NCI-H69 (cell line): ENCODE measurements around the gene KDM4B.
"Not testable (repeated sequence)": the region's sequence is repeated elsewhere in the genome, so short reads cannot be mapped to it uniquely, and the experiment has no call there.

Source experiments
- DNase-seq: peaks from one replicate; lab custom pipeline; 2025; lab: John Stamatoyannopoulos, UW

The KDM4B gene

DNA sequence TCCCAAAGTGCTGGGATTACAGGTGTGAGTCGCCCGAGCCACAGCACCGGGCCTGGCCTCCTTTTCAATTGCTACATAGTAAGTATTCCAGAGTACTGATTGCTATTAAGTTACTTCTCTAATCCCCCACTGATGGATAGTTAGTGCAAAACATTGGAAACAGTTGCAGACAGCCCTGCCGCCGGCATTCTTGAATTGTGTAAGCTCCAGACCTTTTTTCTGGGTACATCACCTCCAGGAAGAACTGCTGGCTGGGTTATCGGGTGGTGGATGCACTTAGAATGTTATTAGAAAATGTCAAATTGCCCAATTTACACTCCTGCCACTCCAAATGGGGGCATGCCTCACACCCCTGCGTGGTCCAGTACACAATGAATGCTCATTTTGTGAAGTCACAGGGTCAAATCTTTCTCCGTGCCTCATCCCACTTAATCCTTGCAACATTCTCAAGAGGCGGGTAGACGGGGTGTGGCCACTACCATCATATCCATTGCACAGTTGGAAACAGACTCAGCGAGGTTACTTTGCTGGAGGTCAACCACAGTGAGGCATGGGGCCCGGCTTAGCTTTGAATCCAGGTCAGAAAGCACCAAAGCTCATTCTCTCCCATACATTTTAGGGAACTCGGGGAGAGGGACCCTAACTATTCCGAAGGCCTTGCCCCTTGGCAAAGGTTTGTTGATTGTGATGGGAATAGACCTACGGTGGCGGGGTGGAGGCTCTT, 1.0 kb upstream of the KDM4B start:
- peak; percentile 59 for DNase-seq

DNA sequence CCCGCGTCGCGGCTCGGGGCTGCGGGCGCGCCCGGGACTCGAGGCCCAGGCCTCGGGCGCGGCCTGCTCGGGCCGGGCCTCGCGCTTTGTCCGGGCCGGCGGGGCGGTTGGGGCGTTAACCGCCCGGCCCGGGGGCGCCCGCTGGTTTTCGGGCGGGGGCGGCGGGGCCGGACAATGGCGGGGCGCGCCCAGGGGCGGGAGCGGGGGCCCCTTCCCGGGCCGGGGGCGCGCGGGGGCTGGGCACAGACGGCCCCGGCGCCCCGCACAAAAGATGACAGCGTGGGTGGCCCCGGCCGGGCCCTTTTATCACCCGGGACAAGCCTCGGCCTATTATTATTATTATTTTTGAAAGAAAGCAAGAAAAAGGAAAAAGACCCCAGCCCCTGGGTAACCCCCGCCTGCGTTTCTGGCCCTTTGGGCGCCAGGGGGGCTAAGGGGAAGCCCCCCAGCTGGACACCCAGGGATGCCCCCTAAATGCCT, 419 bp downstream of the KDM4B start:
- no peak for DNase-seq

DNA sequence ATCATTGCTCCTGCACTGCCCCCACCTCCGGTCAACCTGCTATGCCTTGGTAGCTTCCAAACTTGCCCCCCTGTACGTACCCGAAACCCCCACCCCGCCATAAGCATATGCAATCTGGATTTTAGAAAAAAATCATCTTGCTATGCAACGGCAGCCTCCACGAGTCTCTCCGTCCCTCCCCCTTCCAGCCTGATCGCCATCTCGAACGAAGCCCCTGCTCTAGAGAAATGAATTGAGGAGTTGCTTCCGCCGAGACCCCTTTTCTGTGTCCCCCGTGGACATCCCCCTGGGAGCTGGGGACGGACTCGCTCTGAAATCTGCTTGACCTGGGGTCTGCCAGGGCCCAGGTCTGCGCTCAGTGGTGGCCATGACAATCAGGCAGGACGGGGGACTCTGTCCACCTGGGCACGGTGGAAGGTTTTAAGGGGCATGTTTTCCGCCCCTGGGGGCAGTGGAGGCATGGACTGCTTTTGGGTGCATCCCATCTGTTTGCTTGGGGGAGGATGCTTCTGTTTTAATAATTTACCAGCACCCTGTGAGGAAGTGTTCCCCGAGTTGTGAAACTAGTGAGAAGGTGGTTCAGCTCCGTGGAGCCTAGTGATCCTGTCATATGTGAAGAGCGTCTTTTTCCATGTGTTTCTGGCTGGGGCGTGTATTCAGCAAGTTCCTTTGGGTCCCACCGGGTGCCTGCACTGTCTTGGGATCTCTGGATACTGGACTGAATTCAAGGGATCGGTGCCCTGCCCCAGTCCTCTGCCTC, 1.0 kb downstream of the KDM4B start:
- peak; percentile 67 for DNase-seq

DNA sequence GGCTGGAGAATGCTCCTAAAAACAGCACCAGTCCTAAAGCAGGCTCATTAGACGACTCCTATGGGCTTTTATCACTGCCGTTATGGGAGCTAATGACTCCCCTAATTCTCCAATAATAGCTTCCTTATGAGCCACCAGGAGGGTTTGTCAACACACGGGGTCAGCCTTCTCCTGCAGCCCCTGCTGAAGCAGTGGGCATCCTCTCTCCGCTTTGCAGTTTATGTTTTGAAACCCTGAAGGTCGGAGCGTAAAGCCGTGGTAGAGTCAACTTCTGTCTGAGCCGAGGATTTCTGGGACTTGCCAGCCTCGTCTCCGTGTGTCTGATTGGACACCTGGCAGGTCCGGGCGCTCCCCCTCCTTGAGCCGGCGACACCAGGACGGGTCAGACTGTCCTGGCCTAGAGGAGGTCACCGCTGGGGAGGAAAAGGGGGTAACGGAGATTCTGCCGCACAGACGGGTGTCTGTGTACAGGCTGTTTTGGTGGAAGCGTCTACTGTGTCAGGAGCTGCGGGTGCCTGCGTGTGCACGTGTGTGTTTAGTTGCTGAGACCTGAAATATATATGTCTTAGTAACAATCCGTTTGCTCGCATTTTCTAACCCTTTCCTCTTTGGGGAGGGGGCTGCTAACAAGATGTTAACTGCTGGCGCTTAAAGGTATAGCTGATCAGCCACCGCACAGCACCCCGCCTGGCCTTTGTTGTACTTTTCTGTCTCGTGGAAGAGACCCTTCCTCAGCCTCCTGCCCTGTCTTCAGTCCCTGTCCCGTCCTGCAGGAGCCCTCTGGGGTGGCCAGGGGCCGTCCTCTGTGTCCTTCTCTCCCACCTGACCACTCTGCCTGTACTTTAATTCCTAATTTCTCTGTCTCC, 1.9 kb downstream of the KDM4B start:
- peak; percentile 67 for DNase-seq

DNA sequence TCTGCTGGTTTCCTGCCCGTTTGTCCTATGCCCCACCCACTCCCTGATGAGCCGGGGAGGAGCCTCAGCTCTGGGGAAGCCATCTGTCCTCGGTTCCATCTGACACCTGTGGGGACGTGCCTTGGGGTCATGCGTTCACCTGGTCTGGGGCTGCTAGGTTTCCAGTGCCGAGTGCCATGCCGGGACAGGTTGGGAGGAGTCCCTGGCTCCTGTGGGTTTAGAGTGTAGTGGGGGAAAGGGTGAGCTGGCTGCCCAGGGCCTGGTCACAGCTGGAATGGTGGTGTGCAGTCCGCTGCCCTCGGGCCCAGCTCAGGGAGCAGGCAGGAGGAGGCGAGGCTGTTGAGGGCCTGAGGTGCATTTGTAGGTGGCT, 2.5 kb downstream of the KDM4B start:
- peak; percentile 90 for DNase-seq

DNA sequence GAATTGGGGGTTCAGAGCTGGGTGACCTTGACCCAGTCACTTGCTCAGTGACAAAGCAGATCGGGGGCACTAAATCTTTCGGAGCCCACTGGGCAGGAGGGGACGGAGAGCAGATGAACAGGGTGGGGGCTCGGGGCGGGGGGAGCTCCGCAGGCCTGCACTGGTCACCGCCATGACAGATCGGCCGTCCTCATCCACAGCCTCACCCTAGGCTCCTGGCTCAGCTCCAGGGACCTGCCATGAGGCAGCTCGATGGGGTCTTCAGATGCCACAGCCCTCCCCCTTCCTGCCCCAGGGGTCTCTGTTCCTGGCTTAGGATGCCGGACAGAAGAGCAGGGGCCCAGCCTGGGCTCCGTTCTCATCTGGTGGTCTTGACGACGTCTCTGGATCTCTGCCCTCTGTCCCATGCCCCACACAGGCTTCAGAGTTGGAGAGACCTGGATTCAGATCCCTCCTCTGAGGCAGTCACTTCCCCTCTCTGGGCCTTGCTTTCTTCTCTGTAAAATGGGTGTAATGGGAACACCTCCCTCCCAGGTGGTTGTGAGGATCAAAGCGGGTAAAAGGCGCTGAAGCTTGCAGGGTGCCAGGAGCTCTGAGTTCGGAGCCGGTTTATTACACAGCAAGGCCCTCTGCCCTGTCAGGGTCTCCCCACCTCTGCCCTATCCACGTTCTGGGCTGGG, 3.0 kb downstream of the KDM4B start:
- no peak for DNase-seq

DNA sequence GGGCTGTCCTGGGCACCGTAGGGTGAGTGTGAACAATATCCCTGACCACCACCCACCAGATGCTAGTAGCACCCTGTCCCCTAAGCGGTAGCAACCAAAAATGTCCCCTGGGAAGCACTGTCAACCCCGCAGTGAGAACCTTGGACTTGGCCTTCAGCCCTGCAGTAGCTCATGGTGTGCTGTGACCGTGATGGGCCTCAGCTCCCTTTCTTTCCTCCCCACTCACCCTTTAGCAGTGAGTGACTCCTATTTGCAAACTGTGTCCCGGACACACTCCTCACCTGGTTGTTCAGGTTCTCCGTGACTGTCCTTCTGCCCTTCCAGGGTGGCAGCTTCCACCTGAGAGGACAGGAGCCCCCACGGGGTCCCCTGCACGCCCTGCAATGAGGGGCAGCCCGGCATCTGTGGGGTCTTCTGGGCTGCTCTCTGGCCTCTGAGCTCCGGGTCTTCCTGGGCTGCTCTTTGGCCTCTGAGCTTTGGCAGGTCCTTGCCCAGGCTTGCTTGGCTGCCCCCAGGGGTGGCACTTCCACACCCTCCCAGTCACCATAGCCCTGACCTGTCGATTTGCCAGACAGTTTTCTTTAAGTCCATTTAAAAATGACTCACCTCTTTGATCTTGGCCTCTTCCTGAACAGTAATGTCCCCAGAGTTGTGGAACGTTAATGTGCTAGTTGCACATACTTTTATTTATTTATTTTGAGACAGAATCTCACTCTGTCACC, 3.8 kb downstream of the KDM4B start:
- no peak for DNase-seq

DNA sequence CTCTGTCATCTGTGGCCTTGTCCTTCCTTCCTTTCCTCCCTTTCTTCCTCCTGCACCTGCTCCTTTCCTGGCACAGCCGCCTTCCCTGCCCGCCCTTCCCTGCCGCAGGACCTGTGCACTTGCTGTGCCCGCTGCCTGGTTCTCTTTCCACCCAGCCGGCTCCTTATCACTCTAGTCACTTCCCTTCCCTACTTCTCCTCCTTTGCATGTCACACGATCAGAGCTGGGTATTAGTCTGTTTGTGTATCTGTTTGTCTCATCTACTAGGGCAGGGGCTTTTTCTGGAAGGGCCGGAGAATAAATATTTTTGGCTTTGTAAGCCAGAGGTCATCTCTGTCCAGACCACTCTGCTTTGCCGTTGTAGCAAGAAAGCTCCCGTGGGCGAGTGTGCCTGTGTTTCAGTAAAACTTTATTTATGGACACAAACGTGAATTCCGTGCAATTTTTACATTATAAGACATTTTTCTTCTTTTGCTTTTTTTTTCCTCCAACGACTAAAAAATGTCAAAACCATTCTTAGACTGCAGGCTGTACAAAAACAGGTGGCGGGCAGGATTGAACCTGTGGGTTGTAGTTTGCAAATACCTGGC, 6.1 kb downstream of the KDM4B start:
- DNase-seq, result no peak

DNA sequence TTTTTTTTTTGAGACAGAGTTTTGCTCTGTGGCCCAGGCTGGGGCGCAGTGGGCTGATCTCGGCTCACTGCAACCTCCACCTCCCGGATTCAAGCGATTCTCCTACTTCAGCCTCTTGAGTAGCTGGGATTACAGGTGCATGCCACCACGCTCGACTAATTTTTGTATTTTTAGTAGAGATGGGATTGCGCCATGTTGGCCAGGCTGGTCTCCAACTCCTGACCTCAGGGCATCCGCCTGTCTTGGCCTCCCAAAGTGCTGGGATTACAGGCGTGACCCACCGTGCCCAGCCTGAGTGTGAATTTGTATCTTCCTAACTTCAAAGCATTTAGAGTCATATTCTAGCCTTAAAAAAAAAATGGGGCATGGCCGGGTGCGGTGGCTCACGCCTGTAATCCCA, 6.7 kb downstream of the KDM4B start:
- not testable (repeated sequence) for DNase-seq

DNA sequence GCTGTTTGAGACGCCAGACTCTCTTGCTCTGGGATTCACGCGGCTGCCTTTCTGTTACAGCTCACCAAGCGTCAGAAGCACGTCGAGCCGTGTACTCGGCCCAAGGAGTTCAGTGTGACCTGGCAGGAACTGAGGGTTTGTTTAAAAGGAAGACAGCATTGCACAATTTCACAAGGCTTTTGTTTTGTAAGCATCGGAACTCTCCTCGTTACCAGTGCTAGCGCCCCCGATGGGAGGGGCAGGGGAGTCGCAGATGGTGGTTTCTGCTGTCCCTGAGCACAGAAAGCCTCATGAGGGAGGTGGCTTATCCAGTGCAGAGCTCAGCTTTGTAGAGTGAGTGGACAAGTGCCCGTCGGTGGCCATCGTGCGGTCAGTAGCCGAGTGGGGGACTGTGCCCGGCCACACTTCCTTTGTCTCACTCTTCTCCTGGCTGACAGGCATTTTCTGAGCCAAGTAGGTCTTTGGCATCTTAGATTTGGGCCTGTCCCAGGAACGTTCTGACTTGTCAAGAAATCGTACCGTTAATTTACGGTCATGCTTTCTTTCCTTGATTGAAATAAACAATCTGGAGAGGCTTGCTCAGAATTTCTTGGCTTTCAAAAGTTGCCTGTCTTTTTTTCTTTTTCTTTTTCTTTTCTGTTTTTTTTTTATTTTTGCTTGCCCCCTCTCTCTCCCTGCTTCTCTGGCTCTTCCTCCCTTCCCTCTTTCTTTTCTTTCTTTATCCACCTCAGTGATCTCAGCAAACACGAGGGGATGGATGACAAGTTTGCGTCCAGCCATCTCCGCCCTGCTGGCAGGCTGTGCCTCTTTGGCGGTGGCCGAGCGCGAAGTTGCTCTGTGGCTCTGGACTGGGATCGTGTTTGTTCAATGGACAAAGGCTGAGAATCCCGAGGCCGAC, 7.7 kb downstream of the KDM4B start:
- peak; percentile 31 for DNase-seq

DNA sequence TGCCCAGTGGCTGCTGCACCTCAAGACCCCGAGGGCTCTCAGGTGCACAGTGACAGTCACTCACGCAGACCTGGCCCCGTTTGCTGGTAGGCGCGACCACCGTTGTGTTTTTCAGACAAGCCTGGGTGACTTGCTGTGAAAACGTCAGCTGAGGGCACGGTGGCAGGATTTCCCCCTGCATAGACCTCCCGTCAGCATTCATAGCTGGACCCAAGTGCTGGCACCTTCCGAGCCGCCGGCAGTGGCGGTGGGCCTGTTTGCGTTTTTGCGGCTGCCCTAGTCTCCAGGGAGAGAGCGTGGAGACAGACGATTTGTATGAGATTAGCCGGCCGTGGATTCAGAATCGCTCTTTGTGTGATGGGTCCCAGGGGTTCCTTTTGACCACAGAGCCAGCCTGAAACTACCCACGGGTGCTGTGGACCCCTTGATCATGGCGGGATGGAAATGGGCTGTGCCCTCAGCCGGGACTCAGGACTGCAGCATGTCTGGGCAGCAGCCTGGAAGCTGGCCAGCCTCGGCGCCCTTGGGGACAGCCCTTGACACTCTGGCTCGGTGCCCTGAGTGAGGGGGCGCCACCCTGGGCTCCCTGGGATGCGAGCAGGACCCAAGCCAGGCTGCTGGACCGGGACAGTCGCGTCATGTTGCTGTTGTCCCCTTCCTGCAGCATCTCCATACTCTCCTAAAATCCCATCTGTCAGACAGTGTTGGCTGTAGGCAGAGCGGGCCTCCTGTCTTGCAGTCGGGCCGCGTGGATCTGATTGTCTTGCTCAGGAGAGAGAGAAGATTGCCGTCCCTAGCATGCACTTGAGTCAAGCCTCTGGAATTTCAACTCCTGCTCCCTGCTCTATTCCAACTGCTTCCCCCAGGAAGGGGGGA, 8.6 kb downstream of the KDM4B start:
- DNase-seq, result no peak

DNA sequence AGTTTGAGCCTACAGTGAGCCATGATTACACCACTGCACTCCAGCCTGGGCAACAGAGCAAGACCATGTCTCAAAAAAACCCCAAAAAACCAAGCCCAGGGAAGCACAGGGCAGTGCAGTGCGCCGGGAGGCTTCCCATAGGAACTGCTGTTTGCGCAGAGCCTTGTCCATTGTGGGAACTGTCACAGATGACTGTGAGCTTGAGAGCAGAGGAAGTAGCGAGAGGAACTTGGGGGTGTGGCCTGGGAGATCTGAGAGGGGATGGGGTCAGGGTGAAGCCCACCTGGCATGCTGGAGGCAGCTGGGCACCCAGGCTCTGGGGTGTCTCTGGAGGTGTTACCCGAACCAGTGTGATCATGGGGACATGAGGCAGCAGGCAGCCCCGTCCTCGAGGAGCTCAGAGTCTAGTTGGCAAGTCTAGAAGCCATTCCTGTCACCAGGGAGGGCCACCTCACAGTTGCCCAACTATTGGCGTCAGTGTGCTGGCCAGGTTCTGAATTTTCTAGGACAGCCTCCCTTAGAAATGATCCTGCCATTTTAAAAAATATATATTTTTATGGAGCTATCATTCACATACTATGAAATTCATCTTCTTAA, 10.4 kb downstream of the KDM4B start:
- no peak for DNase-seq

DNA sequence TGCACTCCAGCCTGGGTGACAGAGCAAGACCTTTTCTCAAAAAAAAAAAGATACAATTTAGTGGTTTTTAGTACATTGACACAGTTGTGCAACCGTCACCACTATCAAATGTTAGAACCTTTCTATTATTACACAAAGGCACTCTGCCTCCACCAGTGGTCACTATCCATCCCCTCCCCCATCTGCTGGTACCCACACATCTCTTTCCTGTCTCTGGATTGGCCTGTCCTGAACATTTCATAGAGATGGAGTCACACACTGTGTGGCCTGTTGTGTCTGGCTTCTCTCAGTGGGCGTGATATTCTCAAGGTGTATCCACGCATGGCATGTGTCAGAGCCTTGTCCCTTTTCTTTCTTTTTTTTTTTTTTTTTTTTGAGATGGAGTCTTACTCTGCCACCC, 11.2 kb downstream of the KDM4B start:
- no peak for DNase-seq

DNA sequence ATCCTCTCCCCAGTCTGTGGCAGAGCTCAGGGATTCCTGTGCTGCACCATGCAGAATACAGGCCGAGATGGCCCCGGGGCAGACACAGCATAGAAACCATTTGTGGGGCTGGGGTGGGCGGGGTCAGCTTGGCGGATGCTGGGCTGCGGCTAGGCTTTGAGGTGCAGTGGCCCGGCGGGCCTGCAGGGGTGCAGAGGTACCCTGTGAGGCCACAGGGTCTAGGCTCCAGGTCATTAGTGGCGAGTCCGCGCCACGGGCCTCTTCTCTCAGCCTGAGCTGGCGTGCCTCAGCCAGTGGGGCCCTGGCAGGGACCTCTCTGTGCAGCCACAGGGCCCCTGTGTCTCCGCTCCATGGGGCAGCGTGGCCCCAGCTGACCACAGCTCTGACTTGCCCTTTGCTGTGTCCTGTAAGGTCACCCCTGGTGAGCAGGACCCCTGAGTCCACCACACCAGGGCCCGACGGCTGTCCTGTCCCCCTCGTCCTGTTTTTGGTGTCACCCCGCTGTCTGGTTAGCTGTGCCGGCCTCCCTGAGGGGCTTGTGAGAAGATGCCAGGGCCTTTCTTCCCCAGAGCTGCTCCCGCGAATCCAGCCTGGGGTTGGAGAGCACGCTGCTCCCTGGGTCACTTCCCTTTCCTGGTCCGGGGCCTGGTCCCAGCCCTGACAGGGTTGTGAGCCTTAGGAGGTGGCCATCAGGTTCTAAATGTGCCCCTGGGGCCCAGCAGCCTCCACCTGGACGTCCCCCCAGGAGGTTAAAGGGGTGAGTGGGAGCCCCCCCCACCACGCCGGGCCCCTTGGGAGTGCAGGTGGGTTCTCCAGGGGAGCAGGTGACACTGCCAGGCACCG, 12.1 kb downstream of the KDM4B start:
- no peak for DNase-seq

DNA sequence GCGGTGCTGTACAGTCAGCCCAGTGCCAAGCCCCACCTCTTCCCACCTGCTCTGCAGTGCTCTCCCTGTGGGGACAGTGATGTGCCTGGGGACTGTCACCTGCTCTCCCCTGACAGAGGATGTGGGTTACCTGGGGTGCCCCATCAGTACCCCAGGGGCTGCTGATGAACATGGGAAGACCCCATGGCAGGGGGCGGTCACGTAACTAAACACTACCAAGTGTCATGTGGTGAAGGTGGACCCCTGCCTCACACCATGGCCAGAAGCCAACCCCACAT, 12.7 kb downstream of the KDM4B start:
- DNase-seq, result peak; percentile 77

DNA sequence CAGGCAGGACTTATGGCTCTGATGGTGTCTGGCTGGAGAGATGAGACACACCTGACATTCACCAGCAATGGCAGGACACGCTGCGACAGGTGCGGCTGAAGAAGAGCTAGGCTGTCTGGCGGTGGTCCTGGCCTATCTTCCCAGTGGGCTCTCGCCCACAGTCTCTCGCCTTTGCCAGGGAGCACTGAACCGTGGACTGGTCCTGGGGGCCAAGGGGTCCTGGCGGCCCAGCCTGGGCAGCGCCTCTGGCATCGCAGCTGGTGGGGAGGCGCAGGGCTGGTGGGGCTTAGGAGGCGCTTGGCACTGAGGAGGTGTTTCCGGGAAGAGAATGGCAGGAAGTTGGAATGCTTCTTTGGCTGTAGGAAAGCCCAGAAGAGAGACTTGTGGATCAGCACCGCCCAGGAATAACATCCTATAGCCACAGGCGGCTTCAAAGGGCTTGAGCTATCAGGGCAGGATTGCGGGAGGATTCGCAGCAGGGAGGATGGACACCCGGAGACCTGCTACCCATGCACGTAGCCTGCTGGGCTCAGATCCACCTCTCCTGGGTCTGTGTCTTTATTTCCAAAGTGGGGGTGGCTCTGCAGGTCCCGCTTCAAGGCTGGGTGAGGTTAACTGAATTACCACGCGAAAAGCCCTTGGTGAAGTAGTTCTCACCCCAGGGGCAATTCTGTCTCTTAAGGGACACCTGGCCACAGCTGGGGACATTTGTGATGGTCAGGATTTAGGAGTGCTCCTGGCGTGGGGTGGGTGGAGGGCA, 14.6 kb downstream of the KDM4B start:
- no peak for DNase-seq

DNA sequence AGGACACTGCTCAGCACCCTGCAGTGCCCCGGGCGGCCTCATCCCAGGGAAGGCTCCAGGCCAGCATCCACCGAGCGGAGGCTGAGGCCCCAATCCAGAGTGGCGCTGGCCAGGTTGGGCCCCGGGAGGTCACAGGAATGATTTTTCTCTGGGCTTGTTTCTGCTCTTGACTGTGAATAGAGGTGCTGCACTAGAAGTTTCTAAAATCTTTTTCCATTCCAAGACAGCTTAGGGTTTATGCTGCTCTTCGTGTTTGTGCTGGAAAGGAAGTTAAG, 15.1 kb downstream of the KDM4B start:
- DNase-seq, result no peak
